ENCODE data around the gene DIMT1. TPM values are rescaled to one million over a fixed set of nuclear protein-coding genes. Genes with fewer than 3 reads are reported as not detected.

The DIMT1 gene
- total RNA-seq (2014; rRNA removed; shearing (Covaris generic)): 37.9 and 53.0 TPM in 2 replicates
- 56.5 and 60.6 TPM in 2 replicates for polyA plus RNA-seq (2016; fragmentation: Nextera tagmentation; extraction: Ambion mirVana)
- long read RNA-seq, transcript DIMT1-201 (12 exons, 2,859 nt): major isoform, 31 of 41 reads
- long read RNA-seq, partial matches to known transcripts: 4 of 41 reads
- long read RNA-seq, other reads (novel, unspliced or antisense): 4 of 41 reads

- Mint-ChIP-seq H3K27ac (peak within 1 kb of the TSS; percentile 99), H3K9me3 (no peaks in the 10 kb centered on the region), H3K36me3 (ENCODE audit: low read depth) (peaks cover 18% of the 10 kb centered on the region; the same call in 2 of the 3 replicates), H3K27me3 (ENCODE audit: insufficient read depth, low read depth, poor library complexity) (peaks cover 2% of the 10 kb centered on the region), H3K4me1 (peaks cover 17% of the 10 kb centered on the region), H3K4me3 (peak within 1 kb of the TSS; percentile 94)
- H4K20me1 ChIP-seq (replicated peaks; ENCODE audit: insufficient read depth): no peaks in the 10 kb centered on the region
- ATAC-seq (peak; percentile 97), DNase-seq (ENCODE audit: low spot score) (peak; percentile 99)
- no peaks in the 10 kb centered on the region for H3K27me3 ChIP-seq (ENCODE audit: insufficient read depth)
- H3K9me2 ChIP-seq (ENCODE audit: insufficient read depth): no peaks in the 10 kb centered on the region
- TF ChIP-seq, protein P1, sequence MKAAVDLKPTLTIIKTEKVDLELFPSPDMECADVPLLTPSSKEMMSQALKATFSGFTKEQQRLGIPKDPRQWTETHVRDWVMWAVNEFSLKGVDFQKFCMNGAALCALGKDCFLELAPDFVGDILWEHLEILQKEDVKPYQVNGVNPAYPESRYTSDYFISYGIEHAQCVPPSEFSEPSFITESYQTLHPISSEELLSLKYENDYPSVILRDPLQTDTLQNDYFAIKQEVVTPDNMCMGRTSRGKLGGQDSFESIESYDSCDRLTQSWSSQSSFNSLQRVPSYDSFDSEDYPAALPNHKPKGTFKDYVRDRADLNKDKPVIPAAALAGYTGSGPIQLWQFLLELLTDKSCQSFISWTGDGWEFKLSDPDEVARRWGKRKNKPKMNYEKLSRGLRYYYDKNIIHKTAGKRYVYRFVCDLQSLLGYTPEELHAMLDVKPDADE (IDR thresholded peaks at IDR 0.05): peak; percentile 88
- TF ChIP-seq REST (IDR thresholded peaks at IDR 0.05; ENCODE audit: unreplicated experiment) (no peak), POLR2AphosphoS5 (IDR thresholded peaks at IDR 0.05; ENCODE audit: low read depth) (peak; percentile 100), ZNF114 (CRISPR knock-in tag; IDR thresholded peaks at IDR 0.05) (no peak), EZH2phosphoT487 (IDR thresholded peaks at IDR 0.05; ENCODE audit: unreplicated experiment) (no peak), ZNF462 (CRISPR knock-in tag; IDR thresholded peaks at IDR 0.05) (no peak), JUNB (IDR thresholded peaks at IDR 0.05; ENCODE audit: unreplicated experiment) (no peak)
- no peaks in the 10 kb centered on the region for H3F3A ChIP-seq (replicated peaks; ENCODE audit: low read depth)
- peaks cover 19% of the 10 kb centered on the region for H3K36me3 ChIP-seq (ENCODE audit: insufficient read depth)
- H3K79me2 ChIP-seq (replicated peaks; ENCODE audit: insufficient read depth): peaks cover 22% of the 10 kb centered on the region
- H3K4me3 ChIP-seq: peak within 1 kb of the TSS; percentile 94
- H3K4me2 ChIP-seq: peak within 1 kb of the TSS; percentile 99
- H3K4me1 ChIP-seq (ENCODE audit: insufficient read depth): peaks cover 12% of the 10 kb centered on the region
- H2AFZ ChIP-seq: peak within 1 kb of the TSS; percentile 93
- peak within 1 kb of the TSS; percentile 98 for H3K27ac ChIP-seq (ENCODE audit: low read depth)
Observed at GRCh38 chr5:62403411-62404250, at the start of gene DIMT1. Gene DIMT1 (minus strand): TSS chr5:62403905. CDS start chr5:62403772, 133 bp downstream.
